ENCODE measurements around the gene UBAC1.

The UBAC1 gene

DNA sequence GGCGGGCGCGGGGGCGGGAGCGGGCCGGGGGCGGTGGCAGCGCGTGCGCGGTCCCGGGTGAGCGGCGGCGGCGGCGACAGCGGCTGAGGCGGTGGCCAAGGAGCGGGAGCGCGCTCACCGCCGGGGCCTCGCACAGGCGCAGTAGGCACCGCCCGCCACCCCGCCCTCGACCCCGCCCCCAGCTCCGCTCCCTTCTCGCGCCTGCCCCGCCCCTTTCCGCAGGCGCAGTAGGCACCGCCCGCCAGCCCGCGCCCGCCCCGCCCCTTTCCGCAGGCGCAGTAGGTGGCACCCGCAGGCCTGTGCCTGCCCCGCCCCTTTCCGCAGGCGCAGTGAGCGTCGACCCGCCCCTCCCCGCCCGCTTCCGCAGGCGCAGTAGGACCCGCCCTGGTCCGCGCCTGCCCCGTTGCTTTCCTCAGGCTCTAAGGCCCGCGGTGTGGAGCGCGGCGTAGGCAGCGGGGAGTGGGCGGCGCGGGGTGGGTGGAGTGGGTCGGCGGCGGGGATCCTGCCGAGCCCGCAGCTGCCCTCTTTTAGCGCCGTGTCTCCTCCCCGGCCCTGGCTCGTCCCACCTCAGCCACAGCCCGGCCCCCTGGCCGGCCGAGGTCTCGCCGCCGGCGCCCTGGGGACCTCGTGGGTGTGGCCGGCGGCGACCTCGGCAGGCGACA is 53.6 kb downstream of the UBAC1 start, which contains the start of gene CAMSAP1 (continued):
- TF ChIP-seq, protein P1, sequence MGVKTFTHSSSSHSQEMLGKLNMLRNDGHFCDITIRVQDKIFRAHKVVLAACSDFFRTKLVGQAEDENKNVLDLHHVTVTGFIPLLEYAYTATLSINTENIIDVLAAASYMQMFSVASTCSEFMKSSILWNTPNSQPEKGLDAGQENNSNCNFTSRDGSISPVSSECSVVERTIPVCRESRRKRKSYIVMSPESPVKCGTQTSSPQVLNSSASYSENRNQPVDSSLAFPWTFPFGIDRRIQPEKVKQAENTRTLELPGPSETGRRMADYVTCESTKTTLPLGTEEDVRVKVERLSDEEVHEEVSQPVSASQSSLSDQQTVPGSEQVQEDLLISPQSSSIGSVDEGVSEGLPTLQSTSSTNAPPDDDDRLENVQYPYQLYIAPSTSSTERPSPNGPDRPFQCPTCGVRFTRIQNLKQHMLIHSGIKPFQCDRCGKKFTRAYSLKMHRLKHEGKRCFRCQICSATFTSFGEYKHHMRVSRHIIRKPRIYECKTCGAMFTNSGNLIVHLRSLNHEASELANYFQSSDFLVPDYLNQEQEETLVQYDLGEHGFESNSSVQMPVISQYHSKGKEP (tag by site-specific recombination; IDR thresholded peaks at IDR 0.05): no peak
- TF ChIP-seq ZNF416 (tag by site-specific recombination; IDR thresholded peaks at IDR 0.05) (no peak), ZNF549 (tag by site-specific recombination; IDR thresholded peaks at IDR 0.05) (no peak), ZBTB1 (tag by site-specific recombination; IDR thresholded peaks at IDR 0.05) (no peak), ZNF707 (tag by site-specific recombination; IDR thresholded peaks at IDR 0.05) (no peak), ZNF24 (tag by site-specific recombination; IDR thresholded peaks at IDR 0.05) (no peak), HIC1 (tag by site-specific recombination; IDR thresholded peaks at IDR 0.05) (peak; percentile 46; the same call in 1 of the 2 replicates), ZNF37A (tag by site-specific recombination; IDR thresholded peaks at IDR 0.05) (no peak), ZNF837 (tag by site-specific recombination; IDR thresholded peaks at IDR 0.05) (no peak), KLF17 (tag by site-specific recombination; IDR thresholded peaks at IDR 0.05) (0 out of 2 replicates have a peak, but pooled peaks have one; percentile 32), ZNF26 (tag by site-specific recombination; IDR thresholded peaks at IDR 0.05) (no peak), ZNF596 (tag by site-specific recombination; IDR thresholded peaks at IDR 0.05) (no peak), BCL11A (tag by site-specific recombination; IDR thresholded peaks at IDR 0.05; ENCODE audit: low read depth) (no peak), ZNF2 (tag by site-specific recombination; IDR thresholded peaks at IDR 0.05) (no peak), ZBTB8A (tag by site-specific recombination; IDR thresholded peaks at IDR 0.05) (peak; percentile 75; the same call in 1 of the 2 replicates), ZXDB (tag by site-specific recombination; IDR thresholded peaks at IDR 0.05) (0 out of 2 replicates have a peak, but pooled peaks have one; percentile 16), ZNF76 (tag by site-specific recombination; IDR thresholded peaks at IDR 0.05; ENCODE audit: borderline replicate concordance, low read depth) (no peak), ZBTB20 (tag by site-specific recombination; IDR thresholded peaks at IDR 0.05) (peak; percentile 17; the same call in 1 of the 2 replicates), ZNF621 (tag by site-specific recombination; IDR thresholded peaks at IDR 0.05) (no peak), ZNF335 (tag by site-specific recombination; conservative IDR thresholded peaks at IDR 0.05) (peak; percentile 66), ZFP3 (tag by site-specific recombination; IDR thresholded peaks at IDR 0.05; ENCODE audit: low read depth) (no peak), GLIS2 (tag by site-specific recombination; IDR thresholded peaks at IDR 0.05) (0 out of 2 replicates have a peak, but pooled peaks have one; percentile 52), ZNF610 (tag by site-specific recombination; IDR thresholded peaks at IDR 0.05; ENCODE audit: borderline replicate concordance) (no peak), TRIM28 (IDR thresholded peaks at IDR 0.05; ENCODE audit: borderline replicate concordance, low read length) (no peak), PRDM1 (tag by site-specific recombination; IDR thresholded peaks at IDR 0.05) (no peak), ZNF280C (tag by site-specific recombination; IDR thresholded peaks at IDR 0.05) (no peak), ZNF48 (tag by site-specific recombination; IDR thresholded peaks at IDR 0.05) (no peak), YY2 (tag by site-specific recombination; IDR thresholded peaks at IDR 0.05) (no peak)
- TF ChIP-seq, protein P2, sequence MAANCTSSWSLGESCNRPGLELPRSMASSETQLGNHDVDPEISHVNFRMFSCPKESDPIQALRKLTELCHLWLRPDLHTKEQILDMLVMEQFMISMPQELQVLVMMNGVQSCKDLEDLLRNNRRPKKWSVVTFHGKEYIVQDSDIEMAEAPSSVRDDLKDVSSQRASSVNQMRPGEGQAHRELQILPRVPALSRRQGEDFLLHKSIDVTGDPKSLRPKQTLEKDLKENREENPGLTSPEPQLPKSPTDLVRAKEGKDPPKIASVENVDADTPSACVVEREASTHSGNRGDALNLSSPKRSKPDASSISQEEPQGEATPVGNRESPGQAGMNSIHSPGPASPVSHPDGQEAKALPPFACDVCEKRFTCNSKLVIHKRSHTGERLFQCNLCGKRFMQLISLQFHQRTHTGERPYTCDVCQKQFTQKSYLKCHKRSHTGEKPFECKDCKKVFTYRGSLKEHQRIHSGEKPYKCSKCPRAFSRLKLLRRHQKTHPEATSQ (tag by site-specific recombination; IDR thresholded peaks at IDR 0.05): no peak
